Lower leg skin (tissue), 3 donors: ENCODE results near the gene ADGRL3.

ENCODE experiments used
- POLR2A ChIP-seq, 2 donors: fragments of 450-650 bp; IDR thresholded peaks; one replicate each; pipeline ENCODE4 v1.6.1; 2016 to 2017; ENCODE audit warnings: antibody characterized with exemption in 2 of 2, mild to moderate bottlenecking in 1 of 2, moderate library complexity in 1 of 2
- TF ChIP-seq, protein P1 (sequence below), 3 donors: fragments of 450-650 bp; IDR thresholded peaks; one replicate each; pipeline ENCODE4 v1.5.1; 2016; ENCODE audit warnings: antibody characterized with exemption in 3 of 3, mild to moderate bottlenecking in 3 of 3, moderate library complexity in 2 of 3

- TF ChIP-seq, protein P1, sequence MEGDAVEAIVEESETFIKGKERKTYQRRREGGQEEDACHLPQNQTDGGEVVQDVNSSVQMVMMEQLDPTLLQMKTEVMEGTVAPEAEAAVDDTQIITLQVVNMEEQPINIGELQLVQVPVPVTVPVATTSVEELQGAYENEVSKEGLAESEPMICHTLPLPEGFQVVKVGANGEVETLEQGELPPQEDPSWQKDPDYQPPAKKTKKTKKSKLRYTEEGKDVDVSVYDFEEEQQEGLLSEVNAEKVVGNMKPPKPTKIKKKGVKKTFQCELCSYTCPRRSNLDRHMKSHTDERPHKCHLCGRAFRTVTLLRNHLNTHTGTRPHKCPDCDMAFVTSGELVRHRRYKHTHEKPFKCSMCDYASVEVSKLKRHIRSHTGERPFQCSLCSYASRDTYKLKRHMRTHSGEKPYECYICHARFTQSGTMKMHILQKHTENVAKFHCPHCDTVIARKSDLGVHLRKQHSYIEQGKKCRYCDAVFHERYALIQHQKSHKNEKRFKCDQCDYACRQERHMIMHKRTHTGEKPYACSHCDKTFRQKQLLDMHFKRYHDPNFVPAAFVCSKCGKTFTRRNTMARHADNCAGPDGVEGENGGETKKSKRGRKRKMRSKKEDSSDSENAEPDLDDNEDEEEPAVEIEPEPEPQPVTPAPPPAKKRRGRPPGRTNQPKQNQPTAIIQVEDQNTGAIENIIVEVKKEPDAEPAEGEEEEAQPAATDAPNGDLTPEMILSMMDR (IDR thresholded peaks at IDR 0.05), result no peak
- TF ChIP-seq POLR2A (IDR thresholded peaks at IDR 0.05), result no peak
Measured at GRCh38 chr4:61203436-61203790, 3.3 kb downstream of the ADGRL3 start.
